RPMI8226 (cell line): ENCODE measurements around the gene SYNJ2.

Experiments
- DNase-seq: peaks from one replicate; pipeline ENCODE4 v3.0.0-alpha.2; 2015

The SYNJ2 gene

DNA sequence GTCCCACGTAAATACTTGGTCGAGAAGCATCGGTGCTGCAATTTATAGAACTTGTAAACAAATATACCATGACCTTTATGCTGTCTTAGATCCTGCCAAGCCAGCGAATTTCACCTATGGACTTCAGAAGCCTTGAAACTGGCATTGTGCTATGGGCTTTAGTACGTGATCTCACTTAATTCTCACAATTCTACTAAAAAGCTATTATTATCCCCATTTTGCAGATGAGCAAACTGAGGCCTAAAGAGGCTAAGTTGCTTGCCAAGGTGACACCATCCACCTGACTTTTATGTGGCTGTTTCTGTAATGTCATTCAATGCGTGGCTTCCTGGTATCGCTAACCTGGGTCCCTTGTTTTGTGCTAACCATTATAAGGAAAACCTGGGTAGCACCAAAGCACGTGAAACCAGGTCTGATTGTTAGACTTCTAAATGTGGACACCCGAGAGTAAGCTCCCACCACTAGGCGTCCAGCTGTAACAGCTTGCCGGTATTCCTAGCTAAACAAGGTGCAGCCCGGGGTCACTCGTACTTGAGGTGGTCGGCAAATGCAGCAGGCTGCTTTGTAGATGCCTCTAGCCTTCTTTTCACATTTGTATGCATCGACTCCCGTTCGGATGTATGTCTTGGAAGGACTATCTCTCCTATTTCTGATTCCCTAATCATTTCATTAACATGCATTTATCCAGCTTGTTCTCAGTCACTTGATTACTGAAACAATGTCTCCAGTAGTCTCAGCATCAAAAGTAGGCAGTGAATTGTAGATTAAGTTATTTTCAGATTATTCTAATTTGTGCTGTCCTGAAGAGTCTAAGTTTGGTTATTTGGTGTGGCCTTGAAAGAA, 1.1 kb downstream of the SYNJ2 start:
- DNase-seq: peak; percentile 63

DNA sequence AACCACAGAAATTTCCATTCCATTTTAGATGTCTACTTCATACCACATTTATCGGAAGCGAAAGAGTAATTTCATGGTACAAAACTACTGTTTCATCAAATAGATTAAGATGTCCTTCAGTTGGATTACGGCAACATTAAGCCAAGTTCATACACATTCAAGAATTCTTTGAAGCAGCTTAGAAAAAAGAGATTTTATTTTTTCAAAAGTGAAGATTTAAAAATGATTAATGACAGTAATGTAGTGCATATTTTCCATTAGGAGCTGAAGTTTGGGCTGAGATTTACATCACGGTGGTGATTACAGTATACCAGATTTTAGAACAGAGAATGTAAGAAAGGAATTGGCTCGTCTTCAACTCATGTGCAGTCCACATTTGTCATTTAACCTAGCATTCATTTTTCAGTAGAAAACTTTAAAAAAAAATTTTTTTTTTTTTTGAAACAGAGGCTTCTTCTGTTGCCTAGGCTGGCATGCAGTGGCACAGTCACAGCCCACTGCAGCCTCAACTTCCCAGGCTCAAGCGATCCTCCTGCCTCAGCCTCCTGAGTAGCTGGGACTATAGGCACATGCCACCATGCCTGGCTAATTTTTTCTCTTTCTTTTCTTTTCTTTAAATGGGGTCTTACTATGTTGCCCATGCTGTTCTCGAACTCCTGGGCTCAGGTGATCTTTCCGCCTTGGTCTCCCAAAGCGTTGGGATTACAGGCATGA, 1.9 kb downstream of the SYNJ2 start:
- no peak for DNase-seq

DNA sequence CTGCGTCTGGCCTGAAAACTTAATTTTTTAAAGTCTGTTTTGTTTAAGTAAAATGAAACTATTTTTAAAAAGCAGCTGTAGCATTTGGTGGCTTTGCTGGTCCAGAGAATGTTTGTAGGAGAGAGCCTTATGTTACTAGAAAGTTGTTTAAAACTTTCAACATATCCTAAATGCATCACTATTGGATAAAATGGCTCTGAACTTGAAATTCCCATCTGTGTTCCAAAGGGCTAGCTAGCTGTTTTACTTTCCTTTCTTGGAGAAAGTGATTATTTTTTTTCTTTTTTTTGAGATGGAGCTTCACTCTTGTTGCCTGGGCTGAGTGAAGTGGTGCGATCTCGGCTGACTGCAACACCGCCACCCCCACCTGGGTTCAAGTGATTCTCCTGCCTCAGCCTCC, 2.5 kb downstream of the SYNJ2 start:
- no peak for DNase-seq

DNA sequence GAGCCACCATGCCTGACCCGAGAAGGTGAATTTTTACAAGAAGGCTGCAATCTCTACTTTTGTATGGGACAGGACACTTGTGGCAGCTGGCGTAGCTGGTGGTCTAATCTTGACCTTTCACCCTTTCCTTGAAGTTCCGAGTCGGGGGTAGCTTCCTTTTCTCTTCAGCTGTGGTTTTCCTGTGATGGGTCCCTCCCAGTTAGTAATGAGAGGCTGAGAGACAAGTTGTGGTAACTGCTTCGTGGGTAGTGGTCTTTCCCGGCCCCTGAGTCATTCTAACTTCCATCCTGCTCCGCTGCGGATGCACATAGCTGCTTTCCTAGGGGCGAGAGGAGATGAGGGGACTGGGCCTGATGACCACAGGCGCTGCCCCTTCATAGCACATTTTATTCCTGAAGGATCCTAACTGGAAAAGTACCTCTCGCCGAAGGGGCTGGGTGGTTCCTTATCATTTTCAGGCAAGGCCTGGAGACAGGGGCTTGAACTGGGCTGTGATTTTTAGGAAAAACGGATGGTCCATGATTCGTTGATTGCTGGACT, 3.1 kb downstream of the SYNJ2 start:
- DNase-seq: no peak

DNA sequence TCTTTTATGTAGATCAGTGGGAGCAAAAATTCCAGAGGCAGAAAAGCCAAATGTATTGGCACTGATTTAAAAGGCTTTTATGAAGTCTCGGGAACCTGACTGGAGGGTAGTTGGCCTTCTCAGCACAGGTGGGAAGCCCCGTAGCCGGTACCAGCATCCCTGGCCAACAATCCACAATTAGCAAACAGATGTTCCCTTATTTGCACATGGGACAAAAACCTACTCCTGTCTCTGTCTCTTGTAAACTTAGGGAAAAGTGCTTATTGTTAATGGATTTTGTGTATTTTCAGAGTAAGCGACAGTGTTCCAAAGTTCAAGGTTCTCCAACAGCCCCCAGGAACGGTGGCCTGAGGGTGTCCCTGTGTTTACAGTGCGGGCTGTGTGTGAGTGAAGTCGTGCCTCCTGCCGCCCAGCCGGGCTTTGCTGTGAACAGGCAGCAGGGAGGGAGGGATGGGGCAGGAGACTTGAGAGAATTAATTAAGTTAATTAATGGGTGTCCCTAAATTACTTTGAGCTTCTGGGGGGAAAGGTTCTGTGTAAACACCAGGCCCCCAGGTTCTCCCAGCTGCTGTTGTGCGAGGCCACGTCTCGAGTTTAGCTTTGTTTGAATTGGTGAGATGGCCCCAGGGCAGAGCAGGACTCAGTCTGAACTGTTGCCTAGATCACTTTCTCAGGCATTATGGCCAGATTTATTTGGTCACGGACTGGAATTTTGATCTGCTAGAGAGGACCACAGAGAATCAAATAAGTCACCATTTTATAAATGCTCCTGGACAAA, 3.9 kb downstream of the SYNJ2 start:
- no peak for DNase-seq

DNA sequence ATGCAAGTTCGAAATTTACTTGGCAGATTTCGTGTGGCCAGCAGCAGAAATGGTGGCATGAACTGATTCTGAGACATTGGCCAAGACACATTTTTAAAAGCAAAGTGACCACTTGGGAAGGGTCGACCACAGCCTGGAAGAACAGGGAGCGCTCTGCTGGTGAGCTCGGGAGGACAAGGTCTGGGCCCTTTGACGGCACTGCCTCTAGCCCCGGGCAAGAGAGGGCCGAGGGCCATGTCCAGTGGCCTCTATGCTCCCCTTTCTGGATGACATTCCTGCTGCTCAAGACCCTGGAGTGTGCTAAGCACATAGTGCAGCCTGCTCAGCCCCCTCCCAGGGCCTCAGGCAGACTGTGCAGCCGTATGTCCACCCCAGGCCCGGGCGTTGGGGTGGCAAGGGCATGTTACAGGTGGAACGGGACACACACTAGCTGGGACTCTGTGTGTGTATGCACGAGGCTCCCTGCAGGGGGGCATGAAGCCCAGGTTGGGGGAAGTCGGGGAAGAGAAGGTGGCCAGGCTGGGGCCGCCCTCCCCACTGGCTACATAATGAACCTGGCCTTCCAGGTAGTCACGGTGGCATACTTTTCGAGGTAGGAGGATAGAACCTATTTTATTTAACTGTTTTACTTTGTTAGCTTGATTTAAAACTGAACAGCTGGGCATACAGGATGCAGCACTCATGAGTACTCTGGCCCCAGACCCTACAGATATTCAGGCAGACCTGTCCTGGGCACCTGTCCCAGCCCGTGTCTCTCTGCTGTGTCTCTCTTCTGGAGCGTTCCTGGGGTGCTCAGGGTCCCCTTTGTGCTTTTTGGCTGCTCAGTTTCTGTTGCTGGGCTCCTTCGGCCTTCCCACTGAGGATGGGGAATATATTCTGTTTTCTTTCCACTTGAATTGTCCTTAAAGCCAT, 6.4 kb downstream of the SYNJ2 start:
- no peak for DNase-seq

DNA sequence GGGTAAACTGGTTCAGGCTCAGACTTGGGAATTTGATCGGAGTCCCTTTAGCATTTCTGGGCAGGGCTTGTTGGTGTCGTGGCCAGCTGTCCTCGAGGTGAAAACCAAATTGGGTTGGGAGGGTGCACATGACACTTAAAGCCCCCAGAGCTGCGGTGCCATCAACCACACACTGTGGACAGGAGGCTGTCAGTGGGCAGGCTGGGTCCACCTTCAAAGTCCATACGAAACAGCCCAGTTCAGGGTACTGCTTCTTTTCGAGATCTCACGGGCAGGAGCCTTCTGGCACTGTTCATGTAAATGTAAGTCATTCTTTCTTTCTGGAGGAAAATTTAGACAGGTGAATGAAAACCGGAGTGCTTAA, 7.0 kb downstream of the SYNJ2 start:
- no peak for DNase-seq

DNA sequence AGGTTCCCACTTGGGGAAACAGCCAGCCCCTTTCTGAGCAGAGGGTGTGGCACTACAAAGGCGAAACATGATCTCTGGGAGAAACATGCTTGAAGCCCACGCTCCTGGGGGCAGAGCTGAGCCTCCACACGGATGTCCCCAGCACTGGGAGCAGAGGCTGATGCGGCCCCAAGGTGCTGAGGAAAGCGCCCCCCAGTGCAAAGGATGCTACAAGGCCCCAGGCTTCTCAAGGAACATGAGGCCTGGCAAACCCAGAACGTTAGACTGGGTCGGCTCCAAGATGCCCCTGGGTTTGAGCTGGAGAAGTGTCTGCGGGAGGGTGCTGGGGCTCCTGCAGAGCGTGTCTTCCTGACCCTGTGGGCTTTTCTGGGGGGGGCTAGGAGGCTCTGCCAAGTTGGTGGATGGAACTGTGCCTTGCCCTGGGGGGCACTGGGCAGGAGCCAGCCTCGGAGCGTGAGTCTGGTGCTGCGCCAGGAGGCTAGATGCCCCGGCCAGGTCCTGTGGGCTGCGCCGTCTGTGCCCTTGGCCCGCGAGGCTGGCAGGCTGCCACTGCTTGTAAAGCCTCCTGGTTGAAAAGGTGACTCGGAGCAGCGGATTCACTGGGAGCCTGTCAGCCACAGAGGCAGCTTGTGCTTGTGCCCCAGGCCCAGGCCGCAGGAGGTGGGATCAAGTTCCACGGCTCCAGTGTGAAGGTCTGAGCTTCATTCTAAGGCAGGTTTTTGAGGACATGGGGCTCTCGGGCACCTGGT, 8.1 kb downstream of the SYNJ2 start:
- no peak for DNase-seq

DNA sequence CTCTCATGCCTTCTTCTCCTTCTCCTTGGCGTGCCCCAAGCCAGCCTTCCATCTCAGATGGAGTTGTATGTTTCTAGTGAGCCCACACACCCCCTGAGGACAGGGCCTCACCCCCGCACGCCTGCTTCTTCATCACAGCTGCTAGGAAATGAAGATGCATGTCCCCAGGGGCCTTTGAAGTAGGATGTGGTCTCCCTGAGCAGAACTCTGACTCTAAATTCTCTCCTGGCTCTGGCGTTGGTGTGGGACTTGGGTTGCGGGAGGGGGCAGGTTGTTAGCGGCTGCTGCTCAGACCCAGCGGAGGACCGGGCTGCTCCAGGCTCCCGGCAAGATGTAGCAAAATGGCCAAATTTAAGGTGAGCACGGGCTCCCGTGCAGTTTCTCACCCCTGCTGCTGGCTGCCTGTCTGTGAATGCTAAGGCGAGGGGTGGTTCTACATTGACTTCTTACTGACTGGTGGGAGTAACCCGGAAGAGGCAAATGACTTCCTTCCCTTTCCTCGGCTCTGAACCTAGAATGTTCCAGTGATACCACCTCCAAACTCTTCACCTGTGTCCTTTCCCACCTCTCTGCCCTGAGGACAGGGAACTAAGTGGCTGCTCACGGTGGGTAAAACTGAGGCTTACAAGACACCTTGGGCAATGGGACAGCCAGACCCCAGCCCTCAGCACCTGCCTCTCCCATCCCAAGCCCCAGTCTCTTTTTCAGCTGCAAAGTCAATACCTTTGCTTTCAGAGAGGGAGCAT, 8.8 kb downstream of the SYNJ2 start:
- no peak for DNase-seq

DNA sequence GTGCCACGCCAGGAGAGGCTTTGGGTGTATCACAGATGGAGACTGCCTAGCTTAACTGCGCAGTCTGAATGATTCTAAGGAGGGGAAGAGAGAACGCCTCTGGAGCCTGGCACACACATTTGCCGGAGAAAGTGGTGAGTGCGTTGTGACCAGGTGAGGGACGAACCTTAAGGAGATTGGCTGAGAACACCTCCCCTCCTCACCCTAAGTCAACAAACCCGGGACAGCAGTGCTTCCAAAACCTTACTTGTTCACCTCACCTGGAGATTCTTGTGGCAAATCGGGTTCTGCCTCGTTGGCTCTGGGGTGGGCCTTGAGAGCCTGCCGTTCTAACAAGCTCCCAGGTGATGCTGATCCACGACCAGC, 9.4 kb downstream of the SYNJ2 start:
- DNase-seq: no peak

DNA sequence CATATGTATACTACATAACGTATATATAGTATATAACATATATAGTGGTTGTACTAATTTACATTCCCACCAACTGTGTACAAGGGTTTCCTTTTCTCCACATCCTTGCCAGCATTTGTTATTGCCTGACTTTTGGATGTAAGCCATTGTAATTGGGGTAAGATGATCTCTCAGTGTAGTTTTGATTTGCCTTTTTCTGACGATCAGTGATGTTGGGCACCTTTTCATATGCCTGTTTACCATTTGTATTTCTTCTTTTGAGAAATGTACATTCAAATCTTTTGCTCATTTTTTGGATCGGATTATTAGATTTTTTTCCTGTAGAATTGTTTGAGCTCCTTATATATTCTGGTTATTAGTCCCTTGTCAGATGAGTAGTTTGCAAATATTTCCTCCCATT, 11.4 kb downstream of the SYNJ2 start:
- DNase-seq: no peak

DNA sequence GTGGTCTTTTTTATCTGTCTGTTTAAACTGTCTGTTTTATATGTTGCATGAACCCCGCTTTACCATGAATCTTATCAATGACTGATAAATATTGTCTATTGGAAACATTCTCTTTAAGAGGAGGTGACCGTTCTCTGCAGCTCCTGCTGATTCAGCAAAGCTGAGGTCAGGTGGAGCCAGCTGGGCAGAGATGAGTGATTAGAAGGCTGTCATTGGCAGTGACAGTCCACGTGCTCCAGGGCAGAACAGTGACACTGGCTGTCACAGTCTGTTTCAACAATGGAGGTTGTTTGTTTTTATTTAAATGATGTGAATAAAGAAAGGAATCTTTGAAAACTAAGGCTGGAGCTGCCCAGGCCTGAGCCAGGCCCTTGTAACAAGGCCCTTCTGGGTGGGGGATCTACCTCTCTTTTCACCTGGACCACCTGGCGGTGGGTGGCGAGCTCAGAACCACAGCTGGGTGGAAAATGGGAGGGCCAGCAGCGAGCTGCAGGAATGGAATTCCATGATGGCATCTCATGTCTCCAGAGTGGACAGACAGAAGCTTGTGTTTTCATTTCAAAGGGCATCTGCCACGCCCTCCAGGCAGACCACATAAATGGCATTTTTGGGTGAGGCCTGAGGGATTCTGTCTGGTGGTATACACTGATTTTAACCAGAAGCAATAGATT, 12.6 kb downstream of the SYNJ2 start:
- DNase-seq: no peak

DNA sequence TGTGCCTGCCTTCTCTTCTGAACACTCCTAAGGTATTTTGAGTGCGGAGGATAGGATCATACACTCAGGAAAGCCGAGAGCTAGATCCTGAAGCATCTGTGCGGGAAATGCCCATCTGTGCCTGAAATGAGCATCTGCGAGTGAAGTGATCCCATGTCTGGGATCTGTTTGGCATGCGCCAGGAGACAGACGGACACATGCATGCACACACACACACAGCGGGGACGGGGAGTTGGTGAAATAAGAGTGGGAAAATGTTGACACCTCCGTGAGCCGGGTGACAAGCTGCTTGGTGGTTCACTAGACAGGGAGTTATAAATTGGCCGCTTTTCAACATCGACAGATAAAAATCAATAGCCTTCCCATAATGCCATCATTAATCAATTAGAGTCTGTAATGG, 13.8 kb downstream of the SYNJ2 start:
- DNase-seq: no peak

DNA sequence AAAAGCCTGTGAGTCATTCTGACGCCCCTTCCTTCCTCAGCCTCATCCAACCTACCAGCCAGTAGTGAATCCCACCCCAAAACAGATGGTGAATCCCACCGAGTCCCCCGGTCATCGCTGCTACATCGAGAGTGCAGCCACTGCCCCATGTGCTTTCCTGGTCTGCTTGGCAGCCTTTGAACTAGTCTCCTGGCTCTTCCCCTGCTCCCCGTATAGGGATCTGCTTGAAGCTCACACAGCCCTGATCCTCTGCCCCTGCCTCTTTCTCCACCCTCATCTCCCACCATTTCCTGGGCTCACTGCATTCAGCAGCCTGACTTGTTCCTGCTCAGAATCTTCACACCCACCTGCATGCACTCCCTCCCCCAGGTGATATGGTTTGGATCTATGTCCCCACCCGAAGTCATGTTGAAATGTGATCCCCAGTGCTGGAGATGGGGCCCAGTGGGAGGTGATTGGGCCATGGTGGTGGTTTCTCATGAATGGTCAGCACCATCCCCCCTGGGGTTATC, 14.6 kb downstream of the SYNJ2 start:
- no peak for DNase-seq

DNA sequence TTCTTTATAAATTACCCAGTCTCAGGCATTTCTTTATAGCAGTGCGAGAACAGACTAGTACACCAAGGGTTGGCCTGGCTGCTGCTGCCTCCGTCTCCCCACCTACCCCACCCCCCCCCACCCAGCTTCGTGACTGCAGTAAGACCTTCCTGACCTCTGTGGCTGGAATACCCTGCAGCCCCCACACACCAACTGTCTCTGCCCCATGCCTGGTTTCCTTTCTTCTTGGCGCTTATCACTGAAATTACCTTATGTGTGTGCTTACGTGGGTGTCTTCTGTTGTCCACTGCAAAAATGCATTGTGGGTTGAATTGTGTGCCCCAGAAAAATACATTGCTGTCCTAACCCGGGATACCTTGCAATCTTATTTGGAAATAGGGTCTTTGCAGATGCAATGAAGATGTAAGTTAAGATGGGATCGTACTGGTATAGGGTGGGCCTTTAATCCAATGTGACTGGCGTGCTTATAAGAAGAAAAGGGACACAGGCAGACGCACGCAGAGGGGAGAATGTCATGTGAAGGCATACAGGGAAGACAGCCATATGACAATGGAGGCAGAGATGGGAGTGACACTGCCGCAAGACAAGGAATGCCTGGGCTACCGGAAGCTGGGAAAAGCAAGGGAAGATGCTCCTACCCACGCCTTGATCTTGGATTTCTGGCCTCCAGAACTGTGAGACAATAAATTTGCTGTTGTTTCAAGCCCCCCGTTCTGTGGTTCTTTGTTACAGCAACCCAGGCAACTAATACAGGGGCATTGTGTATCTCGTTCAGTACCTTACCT, 15.4 kb downstream of the SYNJ2 start:
- no peak for DNase-seq

DNA sequence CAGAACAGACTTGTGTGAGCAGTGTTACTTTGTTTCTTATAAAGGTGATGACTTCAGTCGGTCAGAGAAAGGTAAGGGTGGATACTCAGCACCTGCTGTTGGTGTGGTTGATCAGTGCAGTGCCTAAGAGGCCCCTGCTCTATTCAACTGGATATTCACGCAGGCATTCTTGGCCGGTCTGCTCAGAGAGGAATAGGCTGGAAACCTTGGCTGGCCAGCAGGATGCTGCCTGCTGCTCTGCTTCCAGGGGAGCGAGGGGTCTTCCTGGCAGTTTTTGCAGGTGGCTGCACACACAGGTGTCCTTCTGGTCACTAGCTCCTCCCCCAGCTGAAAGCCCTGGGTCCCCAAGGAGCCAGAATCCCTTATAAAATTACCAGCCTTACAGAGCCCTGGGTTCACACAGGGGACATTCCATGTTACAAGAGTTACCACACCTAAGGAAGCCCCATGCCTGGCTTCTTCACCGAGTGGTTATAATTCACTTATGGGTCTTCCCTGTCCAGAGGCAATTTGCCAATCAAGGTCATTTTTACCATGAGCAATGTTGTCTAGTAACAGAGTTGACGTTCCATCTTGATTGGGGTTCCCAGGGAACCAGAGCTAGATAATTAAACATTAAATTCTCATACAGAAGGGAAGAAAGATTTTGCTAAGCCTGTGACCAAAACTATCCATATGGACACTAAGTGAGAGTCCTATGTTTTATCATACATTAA, 16.4 kb downstream of the SYNJ2 start:
- DNase-seq: no peak

DNA sequence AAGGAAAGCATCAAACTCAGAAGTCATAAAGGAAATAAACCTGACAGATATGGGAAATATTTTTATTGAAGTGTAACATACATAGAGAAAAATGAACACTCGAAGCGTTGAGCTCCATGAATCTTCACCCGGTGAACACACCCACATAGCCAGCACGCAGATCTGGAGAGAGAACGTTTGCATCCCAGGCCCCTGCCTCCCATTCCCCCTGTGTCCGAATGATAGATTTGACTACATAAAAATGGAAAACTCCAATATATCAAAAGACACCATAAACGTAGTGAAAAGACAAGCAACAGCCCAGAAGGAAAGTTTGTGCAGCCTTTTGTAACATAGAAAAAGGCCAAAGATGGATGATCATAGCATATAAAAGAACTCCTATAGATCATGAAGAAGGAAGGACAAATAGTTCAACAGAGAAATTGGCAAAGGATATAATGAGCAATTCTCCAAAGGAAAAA, 17.1 kb downstream of the SYNJ2 start:
- DNase-seq: no peak
